Suprapubic skin (tissue), 3 donors: ENCODE measurements around the gene PANX2.

Source experiments
- CTCF ChIP-seq, 2 donors: fragments of 200-600 bp in 1 of 2; fragments of 450-650 bp in 1 of 2; sonication (generic) in 1 of 2; IDR thresholded peaks; one replicate each; pipeline ENCODE4 v1.5.1; 2016 to 2019; ENCODE audit warnings: antibody characterized with exemption in 2 of 2, mild to moderate bottlenecking in 1 of 2, moderate library complexity in 1 of 2
- EP300 ChIP-seq: sonication (generic); formaldehyde crosslinking; IDR thresholded peaks from one replicate; pipeline ENCODE4 v1.6.1; 2017; ENCODE audit warnings: antibody characterized with exemption
- POLR2A ChIP-seq, 2 donors: fragments of 450-650 bp; IDR thresholded peaks; one replicate each; pipeline ENCODE4 v1.6.1; 2017; ENCODE audit warnings: antibody characterized with exemption in 2 of 2, mild to moderate bottlenecking in 2 of 2, moderate library complexity in 2 of 2

GRCh38 chr22:50193621-50194020 lies 23.1 kb downstream of the PANX2 start:
- TF ChIP-seq EP300: no peak
- TF ChIP-seq POLR2A (IDR thresholded peaks at IDR 0.05): no peak
- no peak for TF ChIP-seq CTCF (IDR thresholded peaks at IDR 0.05)
